Eye (tissue), 1 donor: ENCODE results near the gene ATF7.
"Not testable (repeated sequence)": the region's sequence is repeated elsewhere in the genome, so short reads cannot be mapped to it uniquely, and the experiment has no call there.

ENCODE experiments used
- DNase-seq: peaks from one replicate; pipeline ENCODE4 v3.0.0-alpha.2; 2015

Gene ATF7

GRCh38 chr12:53593707-53594106, 32.5 kb downstream of the ATF7 start:
- DNase-seq: peak; percentile 30

- DNase-seq: no peak
Observed at GRCh38 chr12:53593031-53593430, 33.2 kb downstream of the ATF7 start.

- no peak for DNase-seq
Observed at GRCh38 chr12:53592426-53592825, 33.8 kb downstream of the ATF7 start.

GRCh38 chr12:53591301-53592206, 34.6 kb downstream of the ATF7 start:
- DNase-seq: peak; percentile 61

GRCh38 chr12:53590652-53591051, 35.5 kb downstream of the ATF7 start:
- DNase-seq: no peak

GRCh38 chr12:53589915-53590314, 36.3 kb downstream of the ATF7 start:
- DNase-seq: no peak

GRCh38 chr12:53589423-53589822, 36.8 kb downstream of the ATF7 start:
- DNase-seq: no peak

GRCh38 chr12:53588123-53588522, 38.1 kb downstream of the ATF7 start:
- DNase-seq: no peak

- no peak for DNase-seq
Observed at GRCh38 chr12:53586745-53587144, 39.4 kb downstream of the ATF7 start.

GRCh38 chr12:53585448-53586125, 40.6 kb downstream of the ATF7 start:
- no peak for DNase-seq

GRCh38 chr12:53579545-53579955, 46.6 kb downstream of the ATF7 start:
- DNase-seq: no peak

- DNase-seq: no peak
Observed at GRCh38 chr12:53578783-53579182, 47.4 kb downstream of the ATF7 start.

- no peak for DNase-seq
Observed at GRCh38 chr12:53577941-53578352, 48.2 kb downstream of the ATF7 start.

- no peak for DNase-seq
Observed at GRCh38 chr12:53575502-53576249, 50.5 kb downstream of the ATF7 start.

- no peak for DNase-seq
Observed at GRCh38 chr12:53572134-53572758, 53.9 kb downstream of the ATF7 start.

GRCh38 chr12:53571295-53571694, 54.9 kb downstream of the ATF7 start:
- DNase-seq: no peak

GRCh38 chr12:53568809-53569557, 57.2 kb downstream of the ATF7 start:
- no peak for DNase-seq

- no peak for DNase-seq
Observed at GRCh38 chr12:53567961-53568808, 58.0 kb downstream of the ATF7 start.

GRCh38 chr12:53565376-53565775, 60.8 kb downstream of the ATF7 start:
- DNase-seq: not testable (repeated sequence)

GRCh38 chr12:53564941-53565340, 61.2 kb downstream of the ATF7 start:
- DNase-seq: no peak

GRCh38 chr12:53564278-53564677, 61.9 kb downstream of the ATF7 start:
- no peak for DNase-seq
